Ishikawa (cell line): Measurements from ENCODE around the gene ADD2.

ENCODE experiments used
- CEBPB ChIP-seq: IDR thresholded peaks from 2 replicates; pipeline ENCODE4 v1.6.1; 2012
- CREB1 ChIP-seq: IDR thresholded peaks from 2 replicates; pipeline ENCODE4 v1.6.1; 2012; ENCODE audit warnings: low read depth
- EGR1 ChIP-seq: IDR thresholded peaks from 2 replicates; pipeline ENCODE4 v1.6.1; 2012
- EP300 ChIP-seq: IDR thresholded peaks from 2 replicates; pipeline ENCODE4 v1.6.1; 2012; ENCODE audit warnings: borderline replicate concordance
- FOXM1 ChIP-seq: IDR thresholded peaks from 2 replicates; pipeline ENCODE4 v1.6.1; 2012; ENCODE audit warnings: low read depth, borderline replicate concordance
- MAX ChIP-seq: IDR thresholded peaks from 2 replicates; pipeline ENCODE4 v1.6.1; 2012
- NFIC ChIP-seq: IDR thresholded peaks from 2 replicates; pipeline ENCODE4 v1.6.1; 2012
- RAD21 ChIP-seq: IDR thresholded peaks from 2 replicates; pipeline ENCODE4 v1.6.1; 2012; ENCODE audit warnings: low read depth
- REST ChIP-seq: IDR thresholded peaks from 2 replicates; pipeline ENCODE4 v1.6.1; 2012; ENCODE audit warnings: low read depth, mild to moderate bottlenecking
- TAF1 ChIP-seq: IDR thresholded peaks from 2 replicates; pipeline ENCODE4 v1.6.1; 2012; ENCODE audit warnings: low read depth, mild to moderate bottlenecking
- TCF12 ChIP-seq: IDR thresholded peaks from 2 replicates; pipeline ENCODE4 v1.6.1; 2012; ENCODE audit warnings: low read depth
- TEAD4 ChIP-seq: IDR thresholded peaks from 2 replicates; pipeline ENCODE4 v1.6.1; 2012
- USF1 ChIP-seq: IDR thresholded peaks from 2 replicates; pipeline ENCODE4 v1.6.1; 2012
- YY1 ChIP-seq: IDR thresholded peaks from 2 replicates; pipeline ENCODE4 v1.6.1; 2012; ENCODE audit warnings: low read depth
- ZBTB7A ChIP-seq: IDR thresholded peaks from 2 replicates; pipeline ENCODE4 v1.6.1; 2012; ENCODE audit warnings: low read depth

Gene ADD2

GRCh38 chr2:70696142-70696541 lies 71.9 kb downstream of the ADD2 start:
- TF ChIP-seq ZBTB7A, result no peak
- TF ChIP-seq USF1, result no peak
- TF ChIP-seq TEAD4, result no peak
- TF ChIP-seq NFIC, result no peak
- no peak for TF ChIP-seq CEBPB
- no peak for TF ChIP-seq FOXM1
- TF ChIP-seq RAD21, result no peak
- TF ChIP-seq REST, result no peak
- TF ChIP-seq TCF12, result no peak
- no peak for TF ChIP-seq MAX
- no peak for TF ChIP-seq YY1

- no peak for TF ChIP-seq TCF12
- TF ChIP-seq CEBPB, result no peak
- no peak for TF ChIP-seq TEAD4
- no peak for TF ChIP-seq REST
- no peak for TF ChIP-seq EGR1
- TF ChIP-seq USF1, result no peak
- TF ChIP-seq YY1, result no peak
- no peak for TF ChIP-seq FOXM1
- TF ChIP-seq CREB1, result no peak
- no peak for TF ChIP-seq TAF1
- no peak for TF ChIP-seq RAD21
- no peak for TF ChIP-seq EP300
Observed at GRCh38 chr2:70692256-70692655, 75.7 kb downstream of the ADD2 start.

- TF ChIP-seq RAD21 (no peak), NFIC (no peak), MAX (no peak), CEBPB (no peak), YY1 (no peak), TEAD4 (no peak), EGR1 (no peak), EP300 (no peak), TCF12 (no peak), ZBTB7A (no peak), TAF1 (no peak), FOXM1 (no peak), CREB1 (no peak), REST (no peak), USF1 (no peak)
Observed at GRCh38 chr2:70691497-70692140, 76.4 kb downstream of the ADD2 start.

GRCh38 chr2:70690846-70691245 lies 77.2 kb downstream of the ADD2 start:
- TF ChIP-seq YY1 (no peak), TCF12 (no peak), ZBTB7A (no peak), CREB1 (no peak), USF1 (no peak), TEAD4 (no peak), RAD21 (no peak), REST (no peak), CEBPB (no peak), EGR1 (no peak), FOXM1 (no peak), NFIC (no peak), TAF1 (no peak), MAX (no peak)
